Fibroblast of the conjunctiva (primary cell): ENCODE measurements around the gene ANAPC5.

Experiments used
- DNase-seq: peaks from one replicate; pipeline ENCODE4 v3.0.0-alpha.2; 2010; ENCODE audit warnings: low read depth

The ANAPC5 gene

GRCh38 chr12:121366063-121366459, 13.8 kb upstream of the ANAPC5 start:
- no peak for DNase-seq

GRCh38 chr12:121365416-121366062, 13.3 kb upstream of the ANAPC5 start:
- no peak for DNase-seq

- no peak for DNase-seq
These were observed 12.5 kb upstream of the ANAPC5 start for GRCh38 chr12:121364683-121365121.

GRCh38 chr12:121358073-121358472, 5.9 kb upstream of the ANAPC5 start:
- DNase-seq: no peak

GRCh38 chr12:121357331-121357730, 5.1 kb upstream of the ANAPC5 start:
- DNase-seq: no peak

- no peak for DNase-seq
These were observed 4.4 kb upstream of the ANAPC5 start for GRCh38 chr12:121356657-121357056.

- no peak for DNase-seq
These were observed 3.6 kb upstream of the ANAPC5 start for GRCh38 chr12:121355818-121356217.

GRCh38 chr12:121352682-121353018, 439 bp upstream of the ANAPC5 start:
- DNase-seq: no peak

- DNase-seq: no peak
These were observed 5.5 kb downstream of the ANAPC5 start for GRCh38 chr12:121346747-121347146.

- DNase-seq: no peak
These were observed 6.9 kb downstream of the ANAPC5 start for GRCh38 chr12:121345151-121345815.

- DNase-seq: no peak
These were observed 7.7 kb downstream of the ANAPC5 start for GRCh38 chr12:121344506-121344905.

GRCh38 chr12:121337416-121337815, 14.8 kb downstream of the ANAPC5 start:
- no peak for DNase-seq

- peak; percentile 78 for DNase-seq
These were observed 17.5 kb downstream of the ANAPC5 start for GRCh38 chr12:121334513-121335343.

GRCh38 chr12:121333747-121334146, 18.5 kb downstream of the ANAPC5 start:
- DNase-seq: no peak

- no peak for DNase-seq
These were observed 21.0 kb downstream of the ANAPC5 start for GRCh38 chr12:121331248-121331647.

GRCh38 chr12:121330692-121331091, 21.5 kb downstream of the ANAPC5 start:
- no peak for DNase-seq

- no peak for DNase-seq
These were observed 22.0 kb downstream of the ANAPC5 start for GRCh38 chr12:121330195-121330594.

- DNase-seq: no peak
These were observed 23.6 kb downstream of the ANAPC5 start for GRCh38 chr12:121328620-121329019.

- DNase-seq: no peak
These were observed 25.1 kb downstream of the ANAPC5 start for GRCh38 chr12:121326996-121327674.

- DNase-seq: peak; percentile 5
These were observed 26.3 kb downstream of the ANAPC5 start for GRCh38 chr12:121325922-121326396.

GRCh38 chr12:121323908-121324307, 28.3 kb downstream of the ANAPC5 start:
- no peak for DNase-seq

GRCh38 chr12:121318121-121318520, 34.1 kb downstream of the ANAPC5 start:
- no peak for DNase-seq
